ENCODE measurements around the gene SPRTN. TPM values are rescaled to one million over a fixed set of nuclear protein-coding genes. Genes with fewer than 3 reads are reported as not detected.

SPRTN gene
- total and polyA plus RNA-seq, 2 donors (not counting 3 experiments of a cell fraction or from before 2014, with no cell fraction given) = 15.4 to 16.1 TPM

GRCh38 chr1:231381729-231382128 is 43.6 kb downstream of the SPRTN start:
- ChIA-PET CTCF (interaction anchor here (2.1 kb wide), 1 partner anchor 13 kb away, joined by 5 read pairs; no protein-coding TSS in a partner anchor), POLR2A (no interaction called here)
- FAIRE-seq (no peak), DNase-seq (ENCODE audit: low read depth, low spot score) (no peak)
- Histone ChIP-seq H3K27ac (ENCODE audit: insufficient read depth, low read depth, low read length) (no peak overlapping the region), H3K4me3 (replicated peaks in 1 of 3; ENCODE audit: insufficient read depth in 1 of 3, low read depth in 1 of 3, low read length in 3 of 3) (no peak overlapping the region), H4K20me1 (replicated peaks; ENCODE audit: control insufficient read depth, extremely low read depth, insufficient read depth, low read length) (no peaks in the 10 kb centered on the region), H3K4me2 (ENCODE audit: insufficient read depth, low read length) (no peak overlapping the region), H2AFZ (ENCODE audit: low read depth, low read length) (no peak overlapping the region), H3K9ac (replicated peaks; ENCODE audit: extremely low read depth, insufficient read depth, low read length) (no peak overlapping the region), H3K27me3 (ENCODE audit: control insufficient read depth in 2 of 2, insufficient read depth in 2 of 2, low read length in 2 of 2) (no peaks in the 10 kb centered on the region), H3K36me3 (ENCODE audit: control insufficient read depth in 2 of 2, extremely low read depth in 1 of 2, insufficient read depth in 2 of 2, low read length in 2 of 2) (no peaks in the 10 kb centered on the region), H3K9me3 (replicated peaks; ENCODE audit: control insufficient read depth, insufficient read depth, low read length) (no peaks in the 10 kb centered on the region), H3K9me1 (replicated peaks; ENCODE audit: control insufficient read depth, extremely low read depth, insufficient read depth, low read length) (no peaks in the 10 kb centered on the region), H3K4me1 (ENCODE audit: control insufficient read depth, extremely low read depth, insufficient read depth, low read length) (peaks cover 14% of the 10 kb centered on the region), H3K79me2 (ENCODE audit: control insufficient read depth, insufficient read depth, low read length) (peaks cover 72% of the 10 kb centered on the region)
- intact Hi-C loops (cut with micrococcal nuclease) (no loop called here), dilution Hi-C loops (cut with MboI; ENCODE audit: extremely low pct_ligation_motif_present, low sequenced_read_pairs) (no loop called here)
- no TSS peak for BruUV-seq (replicated peaks)
- TF ChIP-seq GATA2 (IDR thresholded peaks at IDR 0.05; ENCODE audit: insufficient read depth, insufficient read length, low read depth, low read length) (no peak), EZH2 (IDR thresholded peaks at IDR 0.05; ENCODE audit: borderline replicate concordance, low read depth, low read length, severe bottlenecking) (no peak), MAX (IDR thresholded peaks at IDR 0.05; ENCODE audit: insufficient read depth, insufficient read length) (no peak)

- no TSS peak for BruUV-seq (replicated peaks)
- Histone ChIP-seq H3K4me3 (replicated peaks in 1 of 3; ENCODE audit: insufficient read depth in 1 of 3, low read depth in 1 of 3, low read length in 3 of 3) (no peak overlapping the region), H3K79me2 (ENCODE audit: control insufficient read depth, insufficient read depth, low read length) (peaks cover 70% of the 10 kb centered on the region), H3K4me2 (ENCODE audit: insufficient read depth, low read length) (no peak overlapping the region), H3K9me1 (replicated peaks; ENCODE audit: control insufficient read depth, extremely low read depth, insufficient read depth, low read length) (no peaks in the 10 kb centered on the region), H3K27ac (ENCODE audit: insufficient read depth, low read depth, low read length) (no peak overlapping the region), H4K20me1 (replicated peaks; ENCODE audit: control insufficient read depth, extremely low read depth, insufficient read depth, low read length) (no peaks in the 10 kb centered on the region), H2AFZ (ENCODE audit: low read depth, low read length) (no peak overlapping the region), H3K36me3 (ENCODE audit: control insufficient read depth in 2 of 2, extremely low read depth in 1 of 2, insufficient read depth in 2 of 2, low read length in 2 of 2) (no peaks in the 10 kb centered on the region), H3K9me3 (replicated peaks; ENCODE audit: control insufficient read depth, insufficient read depth, low read length) (no peaks in the 10 kb centered on the region), H3K27me3 (ENCODE audit: control insufficient read depth in 2 of 2, insufficient read depth in 2 of 2, low read length in 2 of 2) (no peaks in the 10 kb centered on the region), H3K9ac (replicated peaks; ENCODE audit: extremely low read depth, insufficient read depth, low read length) (no peak overlapping the region), H3K4me1 (ENCODE audit: control insufficient read depth, extremely low read depth, insufficient read depth, low read length) (peaks cover 9% of the 10 kb centered on the region)
- no peak for FAIRE-seq
- TF ChIP-seq CTCF (IDR thresholded peaks at IDR 0.05; ENCODE audit: extremely low read depth in 1 of 2, insufficient read depth in 1 of 2, low read depth in 1 of 2, low read length in 2 of 2) (no peak), GATA2 (IDR thresholded peaks at IDR 0.05; ENCODE audit: insufficient read depth, insufficient read length, low read depth, low read length) (no peak), FOS (IDR thresholded peaks at IDR 0.05; ENCODE audit: borderline replicate concordance, insufficient read depth, low read length) (no peak), MYC (IDR thresholded peaks at IDR 0.05; ENCODE audit: low read depth, low read length) (no peak), JUN (IDR thresholded peaks at IDR 0.05; ENCODE audit: borderline replicate concordance, insufficient read depth, insufficient read length, low read depth) (no peak), EZH2 (IDR thresholded peaks at IDR 0.05; ENCODE audit: borderline replicate concordance, low read depth, low read length, severe bottlenecking) (no peak), MAX (IDR thresholded peaks at IDR 0.05; ENCODE audit: insufficient read depth, insufficient read length) (no peak), POLR2A (IDR thresholded peaks at IDR 0.05; ENCODE audit: low read depth, low read length) (no peak), POLR2AphosphoS5 (IDR thresholded peaks at IDR 0.05; ENCODE audit: insufficient read depth, low read depth, low read length) (no peak)
- DNase-seq (ENCODE audit: low read depth, low spot score) = no peak
- ChIA-PET POLR2A (interaction anchor here (0.7 kb wide), 1 partner anchor 13 kb away, joined by 5 read pairs; no protein-coding TSS in a partner anchor), CTCF (no interaction called here)
- intact Hi-C loops (cut with micrococcal nuclease) = no loop called here
- dilution Hi-C loops (cut with MboI; ENCODE audit: extremely low pct_ligation_motif_present, low sequenced_read_pairs) = no loop called here
These were observed 44.3 kb downstream of the SPRTN start for GRCh38 chr1:231382426-231382825.
